Measurements from ENCODE around the gene LGALSL. TPM values are rescaled to one million over a fixed set of nuclear protein-coding genes. Genes with fewer than 3 reads are reported as not detected.
A peak's percentile ranks its signal among the peaks of the same experiment; 100 is the strongest.

The LGALSL gene
- total and polyA plus RNA-seq, 2 of the 13 experiments (the other 11 are each of a cell fraction or from before 2014, with no cell fraction given): 15.4 to 20.0 TPM

DNA sequence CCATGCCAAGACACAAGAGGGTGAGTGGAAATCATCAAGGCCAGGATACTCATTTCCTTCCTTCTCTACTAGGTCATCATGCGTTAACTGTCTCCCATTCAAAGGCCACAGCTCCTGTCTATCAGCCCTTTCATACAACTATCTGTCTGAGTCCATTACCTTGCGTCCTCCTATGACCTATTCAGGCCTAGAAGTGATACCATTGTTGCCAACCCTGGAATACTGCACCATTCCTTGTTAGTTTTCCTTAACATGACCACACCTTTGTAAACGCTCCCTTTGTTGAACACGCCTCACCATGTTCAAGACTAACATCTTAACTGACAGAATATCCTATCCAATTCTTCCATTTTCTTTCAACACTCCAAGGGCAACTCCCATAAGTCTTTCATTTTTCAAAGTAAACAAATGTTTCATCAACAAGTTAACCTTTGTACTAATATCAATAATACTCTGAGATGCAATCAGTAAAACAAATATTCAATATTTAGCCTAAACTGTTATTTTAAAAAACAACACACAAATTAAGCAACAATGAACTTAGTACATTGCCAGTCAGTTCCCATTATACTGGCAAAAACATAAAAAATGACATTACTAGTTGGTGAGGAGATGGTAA is 19.8 kb upstream of the LGALSL start:
- CTCF ChIA-PET (ENCODE audit: low intra/inter-chr PET ratio, low total read pairs): no interaction called here
- peak; percentile 24; the same call in 1 of the 2 replicates for TF ChIP-seq NCOR1 (IDR thresholded peaks at IDR 0.05; ENCODE audit: borderline replicate concordance, low read length)
- peak; percentile 60; the same call in 1 of the 2 replicates for TF ChIP-seq FOXJ3 (CRISPR knock-in tag; IDR thresholded peaks at IDR 0.05; ENCODE audit: borderline replicate concordance)
- no peak for TF ChIP-seq KLF13 (CRISPR knock-in tag; IDR thresholded peaks at IDR 0.05)
- TF ChIP-seq TAF1 (CRISPR knock-in tag; IDR thresholded peaks at IDR 0.05): no peak
- TF ChIP-seq, protein P1, sequence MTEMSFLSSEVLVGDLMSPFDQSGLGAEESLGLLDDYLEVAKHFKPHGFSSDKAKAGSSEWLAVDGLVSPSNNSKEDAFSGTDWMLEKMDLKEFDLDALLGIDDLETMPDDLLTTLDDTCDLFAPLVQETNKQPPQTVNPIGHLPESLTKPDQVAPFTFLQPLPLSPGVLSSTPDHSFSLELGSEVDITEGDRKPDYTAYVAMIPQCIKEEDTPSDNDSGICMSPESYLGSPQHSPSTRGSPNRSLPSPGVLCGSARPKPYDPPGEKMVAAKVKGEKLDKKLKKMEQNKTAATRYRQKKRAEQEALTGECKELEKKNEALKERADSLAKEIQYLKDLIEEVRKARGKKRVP (CRISPR knock-in tag; IDR thresholded peaks at IDR 0.05): peak in 1 of 2 experiments; percentile 41; a peak in 1 of 4 replicates
- TF ChIP-seq PPARG (CRISPR knock-in tag; conservative IDR thresholded peaks at IDR 0.05): peak; percentile 47; the same call in 1 of the 2 replicates
- TF ChIP-seq, protein P2, sequence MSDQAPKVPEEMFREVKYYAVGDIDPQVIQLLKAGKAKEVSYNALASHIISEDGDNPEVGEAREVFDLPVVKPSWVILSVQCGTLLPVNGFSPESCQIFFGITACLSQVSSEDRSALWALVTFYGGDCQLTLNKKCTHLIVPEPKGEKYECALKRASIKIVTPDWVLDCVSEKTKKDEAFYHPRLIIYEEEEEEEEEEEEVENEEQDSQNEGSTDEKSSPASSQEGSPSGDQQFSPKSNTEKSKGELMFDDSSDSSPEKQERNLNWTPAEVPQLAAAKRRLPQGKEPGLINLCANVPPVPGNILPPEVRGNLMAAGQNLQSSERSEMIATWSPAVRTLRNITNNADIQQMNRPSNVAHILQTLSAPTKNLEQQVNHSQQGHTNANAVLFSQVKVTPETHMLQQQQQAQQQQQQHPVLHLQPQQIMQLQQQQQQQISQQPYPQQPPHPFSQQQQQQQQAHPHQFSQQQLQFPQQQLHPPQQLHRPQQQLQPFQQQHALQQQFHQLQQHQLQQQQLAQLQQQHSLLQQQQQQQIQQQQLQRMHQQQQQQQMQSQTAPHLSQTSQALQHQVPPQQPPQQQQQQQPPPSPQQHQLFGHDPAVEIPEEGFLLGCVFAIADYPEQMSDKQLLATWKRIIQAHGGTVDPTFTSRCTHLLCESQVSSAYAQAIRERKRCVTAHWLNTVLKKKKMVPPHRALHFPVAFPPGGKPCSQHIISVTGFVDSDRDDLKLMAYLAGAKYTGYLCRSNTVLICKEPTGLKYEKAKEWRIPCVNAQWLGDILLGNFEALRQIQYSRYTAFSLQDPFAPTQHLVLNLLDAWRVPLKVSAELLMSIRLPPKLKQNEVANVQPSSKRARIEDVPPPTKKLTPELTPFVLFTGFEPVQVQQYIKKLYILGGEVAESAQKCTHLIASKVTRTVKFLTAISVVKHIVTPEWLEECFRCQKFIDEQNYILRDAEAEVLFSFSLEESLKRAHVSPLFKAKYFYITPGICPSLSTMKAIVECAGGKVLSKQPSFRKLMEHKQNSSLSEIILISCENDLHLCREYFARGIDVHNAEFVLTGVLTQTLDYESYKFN (CRISPR knock-in tag; conservative IDR thresholded peaks at IDR 0.05): 0 out of 2 replicates have a peak, but pooled peaks have one; percentile 41
- no peak for TF ChIP-seq SOX6 (IDR thresholded peaks at IDR 0.05)
- peak; percentile 59; the same call in 1 of the 2 replicates for TF ChIP-seq SOX6 (CRISPR knock-in tag; IDR thresholded peaks at IDR 0.05)
- TF ChIP-seq ZNF547 (CRISPR knock-in tag; IDR thresholded peaks at IDR 0.05): no peak
- TF ChIP-seq, protein P3, sequence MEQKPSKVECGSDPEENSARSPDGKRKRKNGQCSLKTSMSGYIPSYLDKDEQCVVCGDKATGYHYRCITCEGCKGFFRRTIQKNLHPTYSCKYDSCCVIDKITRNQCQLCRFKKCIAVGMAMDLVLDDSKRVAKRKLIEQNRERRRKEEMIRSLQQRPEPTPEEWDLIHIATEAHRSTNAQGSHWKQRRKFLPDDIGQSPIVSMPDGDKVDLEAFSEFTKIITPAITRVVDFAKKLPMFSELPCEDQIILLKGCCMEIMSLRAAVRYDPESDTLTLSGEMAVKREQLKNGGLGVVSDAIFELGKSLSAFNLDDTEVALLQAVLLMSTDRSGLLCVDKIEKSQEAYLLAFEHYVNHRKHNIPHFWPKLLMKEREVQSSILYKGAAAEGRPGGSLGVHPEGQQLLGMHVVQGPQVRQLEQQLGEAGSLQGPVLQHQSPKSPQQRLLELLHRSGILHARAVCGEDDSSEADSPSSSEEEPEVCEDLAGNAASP (CRISPR knock-in tag; IDR thresholded peaks at IDR 0.05; ENCODE audit: borderline replicate concordance): peak; percentile 14; the same call in 1 of the 2 replicates
- TF ChIP-seq ZNF788 (CRISPR knock-in tag; IDR thresholded peaks at IDR 0.05; ENCODE audit: borderline replicate concordance): no peak
- TF ChIP-seq FOXA3 (CRISPR knock-in tag; IDR thresholded peaks at IDR 0.05): peak; percentile 63; the same call in 1 of the 2 replicates
- no peak; the same call in 1 of the 2 replicates for TF ChIP-seq FOXP1 (IDR thresholded peaks at IDR 0.05)
- peak; percentile 70; the same call in 1 of the 2 replicates for TF ChIP-seq FOXP1 (CRISPR knock-in tag; IDR thresholded peaks at IDR 0.05)
- TF ChIP-seq HNF4A (CRISPR knock-in tag; IDR thresholded peaks at IDR 0.05): peak; percentile 52
- no peak for TF ChIP-seq ETV5 (CRISPR knock-in tag; IDR thresholded peaks at IDR 0.05; ENCODE audit: borderline replicate concordance)
- TF ChIP-seq GABPB1 (CRISPR knock-in tag; IDR thresholded peaks at IDR 0.05): no peak
- TF ChIP-seq, protein P4, sequence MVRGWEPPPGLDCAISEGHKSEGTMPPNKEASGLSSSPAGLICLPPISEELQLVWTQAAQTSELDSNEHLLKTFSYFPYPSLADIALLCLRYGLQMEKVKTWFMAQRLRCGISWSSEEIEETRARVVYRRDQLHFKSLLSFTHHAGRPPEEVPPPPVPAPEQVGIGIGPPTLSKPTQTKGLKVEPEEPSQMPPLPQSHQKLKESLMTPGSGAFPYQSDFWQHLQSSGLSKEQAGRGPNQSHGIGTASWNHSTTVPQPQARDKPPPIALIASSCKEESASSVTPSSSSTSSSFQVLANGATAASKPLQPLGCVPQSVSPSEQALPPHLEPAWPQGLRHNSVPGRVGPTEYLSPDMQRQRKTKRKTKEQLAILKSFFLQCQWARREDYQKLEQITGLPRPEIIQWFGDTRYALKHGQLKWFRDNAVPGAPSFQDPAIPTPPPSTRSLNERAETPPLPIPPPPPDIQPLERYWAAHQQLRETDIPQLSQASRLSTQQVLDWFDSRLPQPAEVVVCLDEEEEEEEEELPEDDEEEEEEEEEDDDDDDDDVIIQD (CRISPR knock-in tag; IDR thresholded peaks at IDR 0.05; ENCODE audit: low read depth): no peak

More for the DNA sequence above, 19.8 kb upstream of the LGALSL start:
- no TSS peak for BruUV-seq (replicated peaks)
- H3K9ac ChIP-seq (ENCODE audit: insufficient read depth, low read depth, low read length): no peak overlapping the region
- WGBS (ENCODE audit: low lambda C conversion rate): 11% methylated on average over 4 of the region's 4 CpGs
- no peaks in the 10 kb centered on the region for H3K36me3 ChIP-seq (replicated peaks in 1 of 2; ENCODE audit: control insufficient read depth in 1 of 2, insufficient read depth in 2 of 2, low read length in 2 of 2)
- peaks cover 11% of the 10 kb centered on the region for H3K4me1 ChIP-seq (ENCODE audit: insufficient read depth, low read length)
- POLR2A ChIA-PET: no interaction called here
- DNase-seq (ENCODE audit: low spot score) (peak; percentile 29), FAIRE-seq (no peak), ATAC-seq (peak; percentile 67; the same call in 2 of the 3 replicates)
- intact Hi-C loops (cut with micrococcal nuclease; ENCODE audit: unreplicated experiment): no loop called here
- H2AFZ ChIP-seq (ENCODE audit: low read length): no peak overlapping the region
- H4K20me1 ChIP-seq (ENCODE audit: insufficient read depth, low read length): no peaks in the 10 kb centered on the region
- H3K9me3 ChIP-seq (ENCODE audit: low read length): no peaks in the 10 kb centered on the region
- H3K79me2 ChIP-seq (ENCODE audit: insufficient read depth, low read length): no peaks in the 10 kb centered on the region
- H3K27ac ChIP-seq (ENCODE audit: extremely low read length, insufficient read depth, low read length): no peak overlapping the region
- no peak overlapping the region for H3K4me3 ChIP-seq (replicated peaks in 1 of 3; ENCODE audit: insufficient read depth in 1 of 3, low read depth in 2 of 3, low read length in 3 of 3)
- in situ Hi-C loops (cut with HindIII; ENCODE audit: extremely low pct_ligation_motif_present, low pct_unique_long_range_greater_than_20kb): no loop called here
- no peaks in the 10 kb centered on the region for H3K27me3 ChIP-seq (ENCODE audit: control insufficient read depth in 1 of 2, insufficient read depth in 2 of 2, low read length in 2 of 2)
- no peak overlapping the region for H3K4me2 ChIP-seq (ENCODE audit: low read depth, low read length)
